ENCODE measurements around the gene ST6GAL1.

ST6GAL1 gene

DNA sequence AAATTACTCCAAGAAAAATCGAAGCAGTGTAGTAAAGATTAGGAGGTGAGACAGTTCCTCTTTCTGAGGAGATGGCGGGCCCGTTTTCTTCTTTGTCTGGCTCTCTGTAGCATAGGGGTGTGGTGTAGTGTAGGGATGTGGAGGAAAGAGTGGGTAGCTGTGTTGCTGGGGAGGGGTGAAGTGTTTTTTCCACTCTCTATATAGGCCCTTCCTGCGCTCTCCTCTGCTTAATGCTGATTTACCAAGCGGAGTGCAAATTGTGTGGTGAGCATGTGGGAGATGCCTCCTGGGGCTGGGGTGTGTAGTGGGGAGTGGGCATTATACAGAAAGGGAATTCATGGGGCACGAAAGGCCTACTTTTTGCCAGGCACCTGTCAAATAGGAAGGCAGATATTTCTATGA is 94.9 kb downstream of the ST6GAL1 start:
- DNase-seq (ENCODE audit: low read depth, low spot score) = no peak
- no peaks in the 10 kb centered on the region for H3K9me3 ChIP-seq (ENCODE audit: insufficient read depth, low read length)
- H3K36me3 ChIP-seq (ENCODE audit: insufficient read depth, insufficient read length, low read length) = no peaks in the 10 kb centered on the region
- no peak overlapping the region for H3K9ac ChIP-seq (ENCODE audit: insufficient read length, low read depth)
- TF ChIP-seq ZNF274 (IDR thresholded peaks at IDR 0.05; ENCODE audit: low read depth, low read length) (no peak), SUZ12 (IDR thresholded peaks at IDR 0.05; ENCODE audit: extremely low read depth, insufficient read depth, insufficient read length) (no peak), YY1 (IDR thresholded peaks at IDR 0.05; ENCODE audit: insufficient read depth, insufficient read length) (no peak)
- H3K4me3 ChIP-seq (ENCODE audit: insufficient read length, low read depth) = no peak overlapping the region
- H3K27me3 ChIP-seq (ENCODE audit: insufficient read depth, insufficient read length) = no peaks in the 10 kb centered on the region
- peaks cover 2% of the 10 kb centered on the region for H3K4me1 ChIP-seq (ENCODE audit: insufficient read depth, insufficient read length)

DNA sequence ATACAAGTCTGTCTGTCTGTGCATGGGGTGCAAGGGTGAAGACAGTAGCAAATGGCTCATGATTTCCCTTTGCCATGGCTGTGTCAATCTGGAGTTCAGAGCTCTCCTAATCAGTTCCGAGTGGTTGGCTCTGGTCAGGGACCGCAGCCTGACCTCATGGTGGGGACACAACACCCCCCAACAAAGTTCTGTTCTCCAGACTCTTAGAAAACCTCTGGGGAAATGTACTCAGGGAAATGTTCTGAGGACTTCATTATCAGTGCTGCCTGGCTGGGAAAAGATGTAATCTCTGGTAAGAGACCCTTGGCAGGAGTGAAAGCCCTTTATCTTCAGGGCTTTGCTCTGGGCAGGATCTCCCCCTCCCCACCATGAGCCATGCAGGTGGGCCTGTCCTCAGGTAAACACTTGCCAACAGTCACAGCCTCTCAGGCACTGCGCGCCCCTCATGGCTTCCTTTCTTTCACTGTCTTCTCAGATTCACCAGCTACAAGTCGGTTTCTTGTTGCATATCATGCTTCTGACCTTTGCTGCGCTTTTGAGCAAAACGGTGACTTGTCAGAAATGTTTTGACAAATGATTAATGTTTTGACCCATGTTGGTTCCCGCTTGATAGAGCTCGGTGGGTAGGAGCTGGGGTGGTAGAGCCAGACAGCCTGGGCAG is 95.5 kb downstream of the ST6GAL1 start:
- H3K27me3 ChIP-seq (ENCODE audit: insufficient read depth, insufficient read length) = no peaks in the 10 kb centered on the region
- no peak overlapping the region for H3K9ac ChIP-seq (ENCODE audit: insufficient read length, low read depth)
- H3K4me1 ChIP-seq (ENCODE audit: insufficient read depth, insufficient read length) = peaks cover 2% of the 10 kb centered on the region
- no peaks in the 10 kb centered on the region for H3K9me3 ChIP-seq (ENCODE audit: insufficient read depth, low read length)
- H3K4me3 ChIP-seq (ENCODE audit: insufficient read length, low read depth) = no peak overlapping the region
- no peak for DNase-seq (ENCODE audit: low read depth, low spot score)
- H3K36me3 ChIP-seq (ENCODE audit: insufficient read depth, insufficient read length, low read length) = no peaks in the 10 kb centered on the region
- TF ChIP-seq SUZ12 (IDR thresholded peaks at IDR 0.05; ENCODE audit: extremely low read depth, insufficient read depth, insufficient read length) = no peak
- no peak for TF ChIP-seq ZNF274 (IDR thresholded peaks at IDR 0.05; ENCODE audit: low read depth, low read length)
- no peak for TF ChIP-seq YY1 (IDR thresholded peaks at IDR 0.05; ENCODE audit: insufficient read depth, insufficient read length)

DNA sequence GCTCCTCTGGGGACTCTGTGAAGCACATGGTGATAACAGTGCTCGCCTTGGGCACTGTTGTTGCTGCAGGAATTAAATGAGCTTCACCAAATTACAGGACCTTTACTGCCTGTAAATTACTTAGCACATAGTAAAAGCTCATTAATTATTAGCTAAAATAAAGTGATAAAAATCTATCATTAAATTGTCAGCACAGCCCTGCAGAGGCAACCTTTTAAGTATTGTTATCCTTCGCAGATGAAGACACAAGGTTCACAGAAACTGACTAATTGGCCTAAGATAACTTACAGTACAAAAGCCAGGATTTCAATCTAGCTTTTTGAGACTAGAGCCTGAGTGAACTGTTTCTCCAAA is 96.0 kb downstream of the ST6GAL1 start:
- Histone ChIP-seq H3K4me3 (ENCODE audit: insufficient read length, low read depth) (no peak overlapping the region), H3K4me1 (ENCODE audit: insufficient read depth, insufficient read length) (peaks cover 2% of the 10 kb centered on the region), H3K9me3 (ENCODE audit: insufficient read depth, low read length) (no peaks in the 10 kb centered on the region), H3K9ac (ENCODE audit: insufficient read length, low read depth) (no peak overlapping the region), H3K27me3 (ENCODE audit: insufficient read depth, insufficient read length) (no peaks in the 10 kb centered on the region), H3K36me3 (ENCODE audit: insufficient read depth, insufficient read length, low read length) (no peaks in the 10 kb centered on the region)
- TF ChIP-seq YY1 (IDR thresholded peaks at IDR 0.05; ENCODE audit: insufficient read depth, insufficient read length) (no peak), ZNF274 (IDR thresholded peaks at IDR 0.05; ENCODE audit: low read depth, low read length) (no peak), SUZ12 (IDR thresholded peaks at IDR 0.05; ENCODE audit: extremely low read depth, insufficient read depth, insufficient read length) (no peak)
- DNase-seq (ENCODE audit: low read depth, low spot score) = no peak

- Histone ChIP-seq H3K9ac (ENCODE audit: insufficient read length, low read depth) (no peak overlapping the region), H3K36me3 (ENCODE audit: insufficient read depth, insufficient read length, low read length) (no peaks in the 10 kb centered on the region), H3K4me3 (ENCODE audit: insufficient read length, low read depth) (no peak overlapping the region), H3K27me3 (ENCODE audit: insufficient read depth, insufficient read length) (no peaks in the 10 kb centered on the region), H3K4me1 (ENCODE audit: insufficient read depth, insufficient read length) (no peaks in the 10 kb centered on the region), H3K9me3 (ENCODE audit: insufficient read depth, low read length) (no peaks in the 10 kb centered on the region)
- DNase-seq (ENCODE audit: low read depth, low spot score) = no peak
- TF ChIP-seq ZNF274 (IDR thresholded peaks at IDR 0.05; ENCODE audit: low read depth, low read length) = no peak
- no peak for TF ChIP-seq SUZ12 (IDR thresholded peaks at IDR 0.05; ENCODE audit: extremely low read depth, insufficient read depth, insufficient read length)
- TF ChIP-seq YY1 (IDR thresholded peaks at IDR 0.05; ENCODE audit: insufficient read depth, insufficient read length) = no peak
These were observed 97.4 kb downstream of the ST6GAL1 start for GRCh38 chr3:187027531-187028278.

GRCh38 chr3:187031934-187032333 is 101.6 kb downstream of the ST6GAL1 start:
- H3K36me3 ChIP-seq (ENCODE audit: insufficient read depth, insufficient read length, low read length) = no peaks in the 10 kb centered on the region
- peaks cover 7% of the 10 kb centered on the region for H3K9me3 ChIP-seq (ENCODE audit: insufficient read depth, low read length)
- no peaks in the 10 kb centered on the region for H3K4me1 ChIP-seq (ENCODE audit: insufficient read depth, insufficient read length)
- DNase-seq (ENCODE audit: low read depth, low spot score) = no peak
- H3K4me3 ChIP-seq (ENCODE audit: insufficient read length, low read depth) = no peak overlapping the region
- no peaks in the 10 kb centered on the region for H3K27me3 ChIP-seq (ENCODE audit: insufficient read depth, insufficient read length)
- TF ChIP-seq YY1 (IDR thresholded peaks at IDR 0.05; ENCODE audit: insufficient read depth, insufficient read length) = no peak
- no peak for TF ChIP-seq ZNF274 (IDR thresholded peaks at IDR 0.05; ENCODE audit: low read depth, low read length)
- TF ChIP-seq SUZ12 (IDR thresholded peaks at IDR 0.05; ENCODE audit: extremely low read depth, insufficient read depth, insufficient read length) = no peak
- H3K9ac ChIP-seq (ENCODE audit: insufficient read length, low read depth) = no peak overlapping the region

GRCh38 chr3:187036394-187036793 is 106.1 kb downstream of the ST6GAL1 start:
- no peak for DNase-seq (ENCODE audit: low read depth, low spot score)
- H3K36me3 ChIP-seq (ENCODE audit: insufficient read depth, insufficient read length, low read length) = peaks cover 11% of the 10 kb centered on the region
- no peaks in the 10 kb centered on the region for H3K4me1 ChIP-seq (ENCODE audit: insufficient read depth, insufficient read length)
- H3K4me3 ChIP-seq (ENCODE audit: insufficient read length, low read depth) = no peak overlapping the region
- H3K9me3 ChIP-seq (ENCODE audit: insufficient read depth, low read length) = peaks cover 7% of the 10 kb centered on the region
- TF ChIP-seq ZNF274 (IDR thresholded peaks at IDR 0.05; ENCODE audit: low read depth, low read length) (no peak), YY1 (IDR thresholded peaks at IDR 0.05; ENCODE audit: insufficient read depth, insufficient read length) (no peak), SUZ12 (IDR thresholded peaks at IDR 0.05; ENCODE audit: extremely low read depth, insufficient read depth, insufficient read length) (no peak)
- no peaks in the 10 kb centered on the region for H3K27me3 ChIP-seq (ENCODE audit: insufficient read depth, insufficient read length)
- H3K9ac ChIP-seq (ENCODE audit: insufficient read length, low read depth) = no peak overlapping the region

DNA sequence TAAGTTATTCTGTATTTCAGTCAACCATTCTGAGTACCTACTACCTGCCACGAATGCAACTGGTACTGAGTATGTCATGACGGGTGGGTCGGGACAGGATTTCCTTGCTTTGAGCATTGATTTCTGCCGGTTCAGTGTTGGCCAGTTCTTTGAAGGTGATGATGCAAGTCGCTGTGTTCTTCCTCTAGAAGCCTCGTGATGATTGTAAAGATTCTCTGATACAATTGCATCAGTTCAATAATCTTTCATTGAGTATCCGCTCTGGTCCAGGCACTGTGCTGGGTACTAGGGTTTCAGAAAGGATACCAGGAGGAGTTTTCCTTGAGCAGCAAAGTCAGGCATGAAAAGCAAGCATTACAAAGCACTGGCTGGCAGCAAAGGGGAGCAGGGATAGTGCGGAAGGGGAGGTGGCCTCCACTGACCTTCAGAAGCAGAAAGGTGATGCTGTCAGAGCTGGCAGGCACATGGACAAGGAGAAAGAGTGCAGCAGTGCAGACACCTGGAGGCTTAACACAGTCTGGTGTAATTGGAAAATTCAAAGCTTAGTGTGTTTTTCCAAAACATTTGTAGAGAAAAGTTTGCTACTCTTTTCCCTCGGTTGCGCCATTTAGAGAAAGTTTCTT is 108.9 kb downstream of the ST6GAL1 start:
- no peak for DNase-seq (ENCODE audit: low read depth, low spot score)
- H3K4me3 ChIP-seq (ENCODE audit: insufficient read length, low read depth) = no peak overlapping the region
- TF ChIP-seq SUZ12 (IDR thresholded peaks at IDR 0.05; ENCODE audit: extremely low read depth, insufficient read depth, insufficient read length) (no peak), YY1 (IDR thresholded peaks at IDR 0.05; ENCODE audit: insufficient read depth, insufficient read length) (no peak), ZNF274 (IDR thresholded peaks at IDR 0.05; ENCODE audit: low read depth, low read length) (no peak)
- peaks cover 26% of the 10 kb centered on the region for H3K36me3 ChIP-seq (ENCODE audit: insufficient read depth, insufficient read length, low read length)
- H3K9me3 ChIP-seq (ENCODE audit: insufficient read depth, low read length) = peaks cover 7% of the 10 kb centered on the region
- no peaks in the 10 kb centered on the region for H3K27me3 ChIP-seq (ENCODE audit: insufficient read depth, insufficient read length)
- H3K9ac ChIP-seq (ENCODE audit: insufficient read length, low read depth) = no peak overlapping the region
- no peaks in the 10 kb centered on the region for H3K4me1 ChIP-seq (ENCODE audit: insufficient read depth, insufficient read length)
